Liver (tissue), 9 donors: Measurements from ENCODE around the gene SCN2B. TPM values are rescaled to one million over a fixed set of nuclear protein-coding genes. Genes with fewer than 3 reads are reported as not detected.

Source experiments
- DNase-seq: peaks from one replicate; pipeline ENCODE4 v3.0.0-alpha.2; 2017; ENCODE audit warnings: low spot score
- H3K27ac ChIP-seq, 2 donors: one replicate each; pipeline ENCODE4 v1.7.0; 2013; ENCODE audit warnings: inconsistent platforms in 2 of 2, low read length in 2 of 2, control low read depth in 1 of 2, low read depth in 1 of 2, mild to moderate bottlenecking in 1 of 2
- H3K27me3 ChIP-seq, 4 donors: one replicate each; pipeline versions ENCODE4 v1.6.1 to v1.7.0; 2013; ENCODE audit warnings: low read length in 3 of 4, inconsistent platforms in 1 of 4, mild to moderate bottlenecking in 1 of 4, moderate library complexity in 1 of 4; ENCODE audit not compliant: control insufficient read depth in 4 of 4, insufficient read depth in 4 of 4
- H3K36me3 ChIP-seq, 4 donors: one replicate each; pipeline versions ENCODE4 v1.6.1 to v1.7.0; 2013; ENCODE audit warnings: low read length in 3 of 4, mild to moderate bottlenecking in 3 of 4, low read depth in 1 of 4, moderate library complexity in 1 of 4; ENCODE audit not compliant: control insufficient read depth in 4 of 4, insufficient read depth in 3 of 4
- H3K4me1 ChIP-seq, 4 donors: one replicate each; pipeline versions ENCODE4 v1.6.1 to v1.7.0; 2013; ENCODE audit warnings: low read length in 3 of 4, mild to moderate bottlenecking in 3 of 4, moderate library complexity in 1 of 4; ENCODE audit not compliant: control insufficient read depth in 4 of 4, insufficient read depth in 4 of 4
- H3K4me3 ChIP-seq, 3 donors: one replicate each; pipeline versions ENCODE4 v1.6.1 to v1.7.0; 2013; ENCODE audit warnings: low read length in 3 of 3, control low read depth in 1 of 3, low read depth in 1 of 3, mild to moderate bottlenecking in 1 of 3
- H3K9ac ChIP-seq, 2 donors: one replicate each; pipeline ENCODE4 v1.7.0; 2013; ENCODE audit warnings: low read length in 2 of 2, mild to moderate bottlenecking in 2 of 2, moderate library complexity in 2 of 2, control low read depth in 1 of 2, low read depth in 1 of 2
- H3K9me3 ChIP-seq, 4 donors: one replicate each; pipeline versions ENCODE4 v1.6.1 to v1.7.0; 2013; ENCODE audit warnings: low read length in 3 of 4; ENCODE audit not compliant: control insufficient read depth in 4 of 4
- EGR1 ChIP-seq, 2 donors: IDR thresholded peaks; 2 replicates each; pipeline ENCODE4 v1.6.1; 2016 to 2018; ENCODE audit warnings: antibody characterized with exemption in 2 of 2, low read depth in 2 of 2
- FOXA1 ChIP-seq: IDR thresholded peaks from 2 replicates; pipeline ENCODE4 v1.6.1; 2016; ENCODE audit warnings: antibody characterized with exemption
- FOXA2 ChIP-seq: IDR thresholded peaks from 2 replicates; pipeline ENCODE4 v1.6.1; 2016; ENCODE audit warnings: antibody characterized with exemption
- HNF4A ChIP-seq, 2 donors: conservative IDR thresholded peaks; 2 replicates each; pipeline ENCODE4 v1.6.1; 2016; ENCODE audit warnings: antibody characterized with exemption in 2 of 2, mild to moderate bottlenecking in 2 of 2
- HNF4G ChIP-seq: IDR thresholded peaks from 2 replicates; pipeline ENCODE4 v1.6.1; 2016; ENCODE audit warnings: antibody characterized with exemption
- NR2F2 ChIP-seq: IDR thresholded peaks from 2 replicates; pipeline ENCODE4 v1.6.1; 2016; ENCODE audit warnings: antibody characterized with exemption
- RAD21 ChIP-seq, 2 donors: IDR thresholded peaks; 2 replicates each; pipeline ENCODE4 v1.6.1; 2016; ENCODE audit warnings: antibody characterized with exemption in 2 of 2, mild to moderate bottlenecking in 2 of 2
- RXRA ChIP-seq, 2 donors: IDR thresholded peaks; 2 replicates each; pipeline ENCODE4 v1.6.1; 2017 to 2018; ENCODE audit warnings: antibody characterized with exemption in 2 of 2, mild to moderate bottlenecking in 1 of 2
- SP1 ChIP-seq: IDR thresholded peaks from 2 replicates; pipeline ENCODE4 v1.6.1; 2018; ENCODE audit warnings: antibody characterized with exemption, mild to moderate bottlenecking
- TAF1 ChIP-seq: conservative IDR thresholded peaks from 2 replicates; pipeline ENCODE4 v1.6.1; 2016; ENCODE audit warnings: antibody characterized with exemption, mild to moderate bottlenecking
- YY1 ChIP-seq: IDR thresholded peaks from 2 replicates; pipeline ENCODE4 v1.6.1; 2016; ENCODE audit warnings: antibody characterized with exemption, mild to moderate bottlenecking
- WGBS: extraction: QIAGEN DNeasy Blood & Tissue Kit; methylation state at CpG from one replicate; pipeline ENCODE4 v1.1.7; 2013; 5-methylcytosine and 5-hydroxymethylcytosine counted together
- polyA plus RNA-seq, 2 donors: library from polyadenylated mRNA; stranded (reverse) in 1 of 2; unstranded in 1 of 2; fragments of 200-250 nt in 1 of 2; fragments of >200 nt in 1 of 2; fragmentation: Nextera tagmentation in 1 of 2; extraction: Ambion mirVana in 1 of 2; gene quantifications; one replicate each; pipeline versions ENCODE4 v1.2.1 to v1.2.3, GENCODE V29; 2013 to 2015
- total RNA-seq, 2 donors: library from RNA; depleted of rRNA; stranded (reverse); fragments of >200 nt; gene quantifications; one replicate each; pipeline ENCODE4 v1.2.3, GENCODE V29; 2014
- TF ChIP-seq, protein P1 (sequence below): IDR thresholded peaks from 2 replicates; pipeline ENCODE4 v1.6.1; 2016; ENCODE audit warnings: antibody characterized with exemption
- TF ChIP-seq, protein P2 (sequence below): IDR thresholded peaks from 2 replicates; pipeline ENCODE4 v1.6.1; 2016; ENCODE audit warnings: antibody characterized with exemption
- TF ChIP-seq, protein P3 (sequence below): IDR thresholded peaks from 2 replicates; pipeline ENCODE4 v1.6.1; 2016; ENCODE audit warnings: antibody characterized with exemption, mild to moderate bottlenecking
- TF ChIP-seq, protein P4 (sequence below): fragments of 150-350 bp; IDR thresholded peaks from 2 replicates; pipeline ENCODE4 v1.5.1; 2017; ENCODE audit warnings: improper control_type of control experiment, low read depth, low read length; ENCODE audit not compliant: missing input control
- donor health status: healthy.
- donor health status: healthy.
- donor health status: healthy.
- donor health status: healthy.
- donor health status: healthy.

The SCN2B gene
- total and polyA plus RNA-seq, 4 donors = 0.01 to 0.05 TPM; not detected in 2

DNA sequence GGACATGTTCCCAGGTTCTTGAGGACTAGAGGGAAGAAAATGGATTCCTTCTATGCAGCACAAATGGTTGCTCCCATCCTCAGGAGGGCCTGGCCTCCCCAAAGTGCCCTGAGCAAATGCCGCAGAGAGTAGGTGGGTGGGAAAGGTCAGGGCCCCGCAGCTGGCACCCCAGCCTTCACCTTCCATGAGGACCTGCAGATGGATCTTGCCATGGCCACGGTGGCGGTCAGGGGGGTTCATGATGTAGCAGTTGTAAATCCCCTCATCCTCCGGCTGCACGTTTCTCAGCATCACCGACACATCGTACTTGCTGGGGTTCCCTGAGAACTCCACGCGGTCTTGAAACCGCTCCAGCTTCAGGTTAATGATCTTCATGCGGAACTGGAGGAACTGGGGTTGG is 8.5 kb downstream of the SCN2B start:
- H3K4me3 ChIP-seq = no peak overlapping the region
- peaks cover 0 to 3% (median 0%) of the 10 kb centered on the region in 4 donors for H3K4me1 ChIP-seq
- H3K36me3 ChIP-seq = no peaks in the 10 kb centered on the region
- H3K9me3 ChIP-seq = no peaks in the 10 kb centered on the region
- TF ChIP-seq, protein P1, sequence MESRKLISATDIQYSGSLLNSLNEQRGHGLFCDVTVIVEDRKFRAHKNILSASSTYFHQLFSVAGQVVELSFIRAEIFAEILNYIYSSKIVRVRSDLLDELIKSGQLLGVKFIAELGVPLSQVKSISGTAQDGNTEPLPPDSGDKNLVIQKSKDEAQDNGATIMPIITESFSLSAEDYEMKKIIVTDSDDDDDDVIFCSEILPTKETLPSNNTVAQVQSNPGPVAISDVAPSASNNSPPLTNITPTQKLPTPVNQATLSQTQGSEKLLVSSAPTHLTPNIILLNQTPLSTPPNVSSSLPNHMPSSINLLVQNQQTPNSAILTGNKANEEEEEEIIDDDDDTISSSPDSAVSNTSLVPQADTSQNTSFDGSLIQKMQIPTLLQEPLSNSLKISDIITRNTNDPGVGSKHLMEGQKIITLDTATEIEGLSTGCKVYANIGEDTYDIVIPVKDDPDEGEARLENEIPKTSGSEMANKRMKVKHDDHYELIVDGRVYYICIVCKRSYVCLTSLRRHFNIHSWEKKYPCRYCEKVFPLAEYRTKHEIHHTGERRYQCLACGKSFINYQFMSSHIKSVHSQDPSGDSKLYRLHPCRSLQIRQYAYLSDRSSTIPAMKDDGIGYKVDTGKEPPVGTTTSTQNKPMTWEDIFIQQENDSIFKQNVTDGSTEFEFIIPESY = no peak
- TF ChIP-seq SP1 (no peak), NR2F2 (no peak), RAD21 (IDR thresholded peaks at IDR 0.05) (no peak), EGR1 (IDR thresholded peaks at IDR 0.05; ENCODE audit: low read depth in 2 of 2) (no peak), FOXA1 (no peak), RXRA (IDR thresholded peaks at IDR 0.05) (no peak), FOXA2 (no peak), YY1 (no peak), TAF1 (no peak)
- TF ChIP-seq, protein P2, sequence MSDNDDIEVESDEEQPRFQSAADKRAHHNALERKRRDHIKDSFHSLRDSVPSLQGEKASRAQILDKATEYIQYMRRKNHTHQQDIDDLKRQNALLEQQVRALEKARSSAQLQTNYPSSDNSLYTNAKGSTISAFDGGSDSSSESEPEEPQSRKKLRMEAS = no peak
- TF ChIP-seq, protein P3, sequence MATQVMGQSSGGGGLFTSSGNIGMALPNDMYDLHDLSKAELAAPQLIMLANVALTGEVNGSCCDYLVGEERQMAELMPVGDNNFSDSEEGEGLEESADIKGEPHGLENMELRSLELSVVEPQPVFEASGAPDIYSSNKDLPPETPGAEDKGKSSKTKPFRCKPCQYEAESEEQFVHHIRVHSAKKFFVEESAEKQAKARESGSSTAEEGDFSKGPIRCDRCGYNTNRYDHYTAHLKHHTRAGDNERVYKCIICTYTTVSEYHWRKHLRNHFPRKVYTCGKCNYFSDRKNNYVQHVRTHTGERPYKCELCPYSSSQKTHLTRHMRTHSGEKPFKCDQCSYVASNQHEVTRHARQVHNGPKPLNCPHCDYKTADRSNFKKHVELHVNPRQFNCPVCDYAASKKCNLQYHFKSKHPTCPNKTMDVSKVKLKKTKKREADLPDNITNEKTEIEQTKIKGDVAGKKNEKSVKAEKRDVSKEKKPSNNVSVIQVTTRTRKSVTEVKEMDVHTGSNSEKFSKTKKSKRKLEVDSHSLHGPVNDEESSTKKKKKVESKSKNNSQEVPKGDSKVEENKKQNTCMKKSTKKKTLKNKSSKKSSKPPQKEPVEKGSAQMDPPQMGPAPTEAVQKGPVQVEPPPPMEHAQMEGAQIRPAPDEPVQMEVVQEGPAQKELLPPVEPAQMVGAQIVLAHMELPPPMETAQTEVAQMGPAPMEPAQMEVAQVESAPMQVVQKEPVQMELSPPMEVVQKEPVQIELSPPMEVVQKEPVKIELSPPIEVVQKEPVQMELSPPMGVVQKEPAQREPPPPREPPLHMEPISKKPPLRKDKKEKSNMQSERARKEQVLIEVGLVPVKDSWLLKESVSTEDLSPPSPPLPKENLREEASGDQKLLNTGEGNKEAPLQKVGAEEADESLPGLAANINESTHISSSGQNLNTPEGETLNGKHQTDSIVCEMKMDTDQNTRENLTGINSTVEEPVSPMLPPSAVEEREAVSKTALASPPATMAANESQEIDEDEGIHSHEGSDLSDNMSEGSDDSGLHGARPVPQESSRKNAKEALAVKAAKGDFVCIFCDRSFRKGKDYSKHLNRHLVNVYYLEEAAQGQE = no peak
- TF ChIP-seq, protein P4, sequence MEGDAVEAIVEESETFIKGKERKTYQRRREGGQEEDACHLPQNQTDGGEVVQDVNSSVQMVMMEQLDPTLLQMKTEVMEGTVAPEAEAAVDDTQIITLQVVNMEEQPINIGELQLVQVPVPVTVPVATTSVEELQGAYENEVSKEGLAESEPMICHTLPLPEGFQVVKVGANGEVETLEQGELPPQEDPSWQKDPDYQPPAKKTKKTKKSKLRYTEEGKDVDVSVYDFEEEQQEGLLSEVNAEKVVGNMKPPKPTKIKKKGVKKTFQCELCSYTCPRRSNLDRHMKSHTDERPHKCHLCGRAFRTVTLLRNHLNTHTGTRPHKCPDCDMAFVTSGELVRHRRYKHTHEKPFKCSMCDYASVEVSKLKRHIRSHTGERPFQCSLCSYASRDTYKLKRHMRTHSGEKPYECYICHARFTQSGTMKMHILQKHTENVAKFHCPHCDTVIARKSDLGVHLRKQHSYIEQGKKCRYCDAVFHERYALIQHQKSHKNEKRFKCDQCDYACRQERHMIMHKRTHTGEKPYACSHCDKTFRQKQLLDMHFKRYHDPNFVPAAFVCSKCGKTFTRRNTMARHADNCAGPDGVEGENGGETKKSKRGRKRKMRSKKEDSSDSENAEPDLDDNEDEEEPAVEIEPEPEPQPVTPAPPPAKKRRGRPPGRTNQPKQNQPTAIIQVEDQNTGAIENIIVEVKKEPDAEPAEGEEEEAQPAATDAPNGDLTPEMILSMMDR = no peak
- H3K9ac ChIP-seq = no peak overlapping the region
- DNase-seq = no peak
- H3K27me3 ChIP-seq = no peaks in the 10 kb centered on the region
- H3K27ac ChIP-seq = no peak overlapping the region
- 84% methylated on average over 12 of the region's 12 CpGs for WGBS

DNA sequence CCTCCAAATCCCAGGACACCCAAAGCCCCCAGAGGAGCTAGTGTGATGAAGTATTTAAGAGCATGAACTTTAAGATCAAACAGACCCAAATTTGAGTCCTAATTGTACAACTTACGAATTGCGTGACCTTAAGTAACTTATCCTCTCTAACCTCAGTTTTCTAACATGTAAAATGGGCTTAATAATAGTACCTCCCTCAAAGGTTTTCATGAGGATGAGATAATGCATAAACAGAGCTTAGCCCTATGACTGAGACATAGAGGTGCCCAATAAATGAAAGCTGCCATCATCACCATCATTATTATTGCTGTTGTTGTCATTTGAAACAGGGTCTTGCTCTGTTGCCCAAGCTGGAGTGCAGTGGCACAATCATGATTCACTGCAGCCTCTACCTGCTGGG is 9.2 kb downstream of the SCN2B start:
- 83% methylated on average over 2 of the region's 2 CpGs for WGBS
- Histone ChIP-seq H3K4me1 (peaks cover 0 to 3% (median 0%) of the 10 kb centered on the region in 4 donors), H3K4me3 (no peak overlapping the region), H3K27me3 (no peaks in the 10 kb centered on the region), H3K9me3 (no peaks in the 10 kb centered on the region), H3K27ac (no peak overlapping the region), H3K9ac (no peak overlapping the region), H3K36me3 (no peaks in the 10 kb centered on the region)
- TF ChIP-seq YY1 (no peak), TAF1 (no peak), HNF4G (no peak), HNF4A (conservative IDR thresholded peaks at IDR 0.05) (no peak), RAD21 (IDR thresholded peaks at IDR 0.05) (no peak), FOXA1 (no peak), FOXA2 (no peak)
- TF ChIP-seq, protein P4 = no peak
- TF ChIP-seq, protein P2 = no peak
- no peak for DNase-seq
